Myocyte (in vitro differentiated cells): ENCODE measurements around the gene ALKBH5. TPM values are rescaled to one million over a fixed set of nuclear protein-coding genes. Genes with fewer than 3 reads are reported as not detected.

Experiments
- DNase-seq: peaks from one replicate; pipeline ENCODE4 v3.0.0-alpha.2; 2012; ENCODE audit warnings: low read depth
- total RNA-seq: library from RNA; depleted of rRNA; stranded (reverse); fragments of >200 nt; gene quantifications from 2 replicates; pipeline ENCODE4 v1.2.3, GENCODE V29; 2014

The ALKBH5 gene
- total RNA-seq, 1 donor from 2014 or later: 243 TPM

DNA sequence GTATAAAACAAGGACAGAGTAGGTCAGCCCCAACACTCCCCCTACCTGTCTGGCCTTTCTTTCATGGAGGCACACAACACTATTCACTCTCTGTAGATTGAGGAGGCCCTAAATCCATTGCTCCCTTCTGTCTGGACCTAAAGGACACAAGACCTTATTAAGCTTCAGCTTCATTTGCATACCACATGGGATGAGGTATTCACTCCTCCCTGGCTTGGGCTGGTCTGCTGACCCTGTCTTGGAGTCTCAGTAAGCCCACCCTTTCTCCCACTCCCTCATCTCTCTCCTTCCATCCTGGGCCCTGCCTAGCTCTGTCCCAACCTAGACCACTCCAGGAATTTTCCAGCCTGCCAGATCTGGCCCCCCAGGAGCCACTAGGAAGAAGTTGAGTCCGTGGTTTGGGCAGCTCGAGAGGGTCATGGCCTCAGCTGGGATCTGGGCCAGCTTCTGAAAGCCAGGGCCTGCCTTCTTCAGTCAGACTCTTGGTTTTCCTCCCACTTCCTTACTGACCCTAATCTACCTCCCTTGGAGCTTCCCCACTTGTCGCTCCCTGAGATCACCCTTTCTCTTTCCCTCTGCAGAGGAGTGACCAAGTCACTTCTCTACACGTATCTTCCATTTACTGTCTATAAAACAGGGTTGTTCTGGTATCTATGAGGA is 35.3 kb downstream of the ALKBH5 start:
- peak; percentile 59 for DNase-seq

DNA sequence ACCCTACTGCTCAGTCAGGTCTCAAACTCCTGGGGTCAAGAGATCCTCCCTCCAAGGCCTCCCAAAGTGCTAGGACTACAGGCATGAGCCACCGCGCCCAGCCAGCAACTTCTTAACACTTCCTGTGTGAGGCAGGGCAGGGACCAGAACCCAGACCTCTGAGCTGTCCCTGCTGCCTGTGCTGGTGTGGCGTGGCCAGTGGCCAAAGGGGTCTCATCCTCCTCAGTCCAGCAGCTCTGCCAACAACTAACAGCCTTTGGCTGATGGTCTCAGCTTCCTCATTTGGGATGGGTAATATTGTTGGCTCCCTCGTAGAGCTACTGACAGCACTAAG is 40.4 kb downstream of the ALKBH5 start:
- DNase-seq: no peak

DNA sequence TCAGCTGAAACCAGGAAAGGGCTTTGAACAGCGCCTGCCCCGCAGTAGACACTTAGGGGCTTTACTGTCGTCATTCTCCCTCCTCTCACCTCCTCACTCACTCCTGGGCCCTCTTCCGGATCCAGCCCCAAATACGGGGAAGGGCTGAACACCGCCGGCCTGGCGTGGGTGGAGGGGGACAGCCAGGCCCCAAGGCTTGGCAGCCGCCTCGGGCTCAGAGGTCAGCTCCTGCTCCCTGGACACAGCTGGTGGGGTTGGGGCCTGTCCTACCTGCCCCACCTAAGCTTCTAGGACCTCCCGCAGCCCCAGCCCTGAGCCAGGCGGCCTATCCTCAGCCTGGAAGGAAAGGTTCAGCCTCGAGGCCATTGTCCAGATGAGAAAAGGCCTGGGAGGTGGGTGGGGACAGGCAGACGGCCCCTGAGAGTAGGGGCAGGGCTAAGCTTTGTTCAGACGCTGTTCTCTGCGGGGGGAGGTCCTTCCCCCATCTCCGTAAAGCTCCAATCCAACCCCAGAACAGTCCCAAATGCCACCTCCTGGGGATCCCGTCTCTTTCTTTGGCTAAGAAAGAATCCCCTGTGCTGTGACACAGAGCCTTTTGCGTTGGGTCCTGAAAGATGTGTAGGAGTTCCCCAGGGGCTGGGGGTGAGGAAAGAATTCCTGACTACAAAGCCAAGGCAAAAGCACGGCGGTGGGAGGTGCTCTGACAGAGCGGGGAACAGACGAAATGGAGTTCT is 40.9 kb downstream of the ALKBH5 start:
- no peak for DNase-seq

DNA sequence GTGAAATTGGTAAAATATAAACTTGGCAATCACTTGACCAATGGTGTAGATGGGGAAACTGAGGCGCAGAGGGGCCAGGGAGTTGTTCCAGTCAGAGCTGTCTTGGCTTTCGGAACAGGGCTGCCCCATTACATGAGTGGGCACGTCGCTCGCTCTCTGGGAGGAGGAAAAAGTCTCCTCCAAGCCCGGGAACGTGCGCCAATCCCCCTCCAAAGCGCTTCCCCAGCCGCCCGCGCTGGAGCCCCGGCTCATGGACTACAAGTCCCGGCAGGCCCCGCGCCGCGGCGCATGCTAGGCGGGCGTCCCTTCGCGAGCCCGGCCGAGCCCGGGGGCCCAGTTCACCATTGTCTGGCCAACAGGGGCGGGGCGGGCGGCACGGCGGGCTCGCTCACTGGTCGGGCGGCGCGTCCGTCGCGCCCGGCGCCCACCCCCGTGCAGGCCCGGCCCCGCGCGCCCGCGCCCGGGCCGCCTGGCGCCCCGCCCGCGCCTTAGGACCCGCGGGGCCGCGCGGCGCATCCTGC is 41.6 kb downstream of the ALKBH5 start, which contains the start of gene LLGL1:
Gene LLGL1, plus strand, starts transcription at position 515 of the 521 bp plus-strand sequence. CDS start 48 bp downstream, outside the sequence.
- peak; percentile 95 for DNase-seq

GRCh38 chr17:18225642-18226283 is 42.1 kb downstream of the ALKBH5 start:
- DNase-seq: no peak

- no peak for DNase-seq
Measured at GRCh38 chr17:18226284-18226945, 42.8 kb downstream of the ALKBH5 start.

DNA sequence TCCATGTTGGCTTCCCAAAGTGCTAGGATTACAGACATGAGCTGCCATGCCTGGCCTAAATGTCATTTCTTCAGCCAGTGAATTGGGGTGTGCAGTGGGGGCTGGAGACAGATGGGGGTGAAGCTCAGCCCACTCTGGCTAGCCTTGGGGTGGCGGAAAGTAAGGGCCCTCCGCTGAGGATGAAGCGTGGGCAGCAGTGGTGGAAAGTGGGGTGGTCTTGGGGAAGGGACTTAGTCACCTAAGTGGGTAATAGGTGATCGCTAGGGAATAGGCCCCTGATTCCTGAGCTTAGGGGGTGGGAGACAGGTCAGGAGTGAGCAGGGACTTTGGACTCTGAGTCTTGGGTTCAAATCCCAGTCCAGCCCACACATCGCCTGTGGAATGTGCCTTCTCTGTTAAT is 44.0 kb downstream of the ALKBH5 start:
- no peak for DNase-seq

DNA sequence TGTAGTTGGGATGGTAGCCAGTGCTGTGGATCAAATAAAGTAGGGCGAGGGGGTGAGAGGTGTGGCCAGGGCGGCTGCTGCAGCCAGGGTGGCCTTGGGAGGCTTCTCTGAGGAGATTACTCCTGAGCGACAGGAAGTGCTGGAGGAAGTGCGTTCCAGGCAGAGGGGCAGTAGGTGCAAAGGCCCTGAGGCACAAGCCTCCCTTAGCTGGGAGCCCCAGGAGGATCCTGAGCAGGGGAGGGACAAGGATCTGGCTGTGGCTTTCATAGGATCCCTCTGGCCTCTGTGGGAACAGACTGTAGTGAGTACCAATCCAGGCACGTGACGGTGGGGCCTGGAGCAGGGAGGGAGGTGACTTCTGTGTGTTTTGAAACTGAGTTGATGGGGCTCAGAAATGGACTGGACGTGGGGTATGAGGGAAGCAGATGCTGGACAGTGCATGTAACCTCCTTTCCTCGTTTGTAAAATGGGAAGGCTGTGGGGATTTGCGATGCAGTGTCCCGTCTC is 44.6 kb downstream of the ALKBH5 start:
- DNase-seq: no peak

DNA sequence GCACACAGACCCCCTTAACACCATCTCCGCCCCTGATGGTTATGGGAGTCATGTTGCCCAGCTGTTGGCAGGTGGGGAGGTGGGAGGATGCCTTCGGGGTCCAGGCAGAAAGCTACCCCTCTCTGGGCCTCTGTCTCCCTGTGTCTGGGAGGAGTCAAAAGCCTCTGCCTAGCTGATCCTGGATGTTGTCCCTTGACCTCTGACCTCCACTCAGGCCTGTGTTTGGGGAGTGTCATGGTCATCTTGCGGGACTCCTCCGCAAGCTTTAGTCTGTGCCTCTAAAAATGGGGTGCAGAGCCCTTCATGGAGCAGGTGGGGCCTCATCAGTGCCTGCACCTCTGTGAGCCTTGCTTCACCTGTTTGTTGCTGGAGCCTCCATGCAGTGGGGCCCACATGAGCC is 45.6 kb downstream of the ALKBH5 start:
- DNase-seq: no peak

- DNase-seq: no peak
Measured at GRCh38 chr17:18229771-18230170, 46.1 kb downstream of the ALKBH5 start.

- no peak for DNase-seq
Measured at GRCh38 chr17:18230288-18231141, 46.9 kb downstream of the ALKBH5 start.

DNA sequence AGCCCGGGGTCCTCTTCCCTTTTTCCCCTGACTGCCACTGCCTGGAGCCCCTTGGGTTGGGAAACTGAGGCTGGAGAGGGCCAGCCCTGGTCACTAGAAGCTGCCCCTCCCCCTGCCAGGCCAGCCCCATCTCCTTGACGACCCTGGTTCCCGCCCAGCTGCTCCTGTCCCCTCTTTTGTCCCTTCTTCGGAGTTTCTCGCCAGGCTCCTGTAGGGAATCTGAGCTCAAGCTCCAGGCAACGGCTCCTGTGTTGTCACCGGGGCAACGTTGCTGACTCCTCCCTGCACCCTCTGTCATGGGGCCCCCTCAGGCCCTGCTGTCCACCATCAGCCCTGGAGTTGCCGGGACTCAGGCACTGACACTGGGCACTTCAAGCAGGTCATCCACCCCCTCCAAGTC is 47.5 kb downstream of the ALKBH5 start:
- DNase-seq: no peak

GRCh38 chr17:18233803-18234518 is 50.3 kb downstream of the ALKBH5 start:
- DNase-seq: no peak

DNA sequence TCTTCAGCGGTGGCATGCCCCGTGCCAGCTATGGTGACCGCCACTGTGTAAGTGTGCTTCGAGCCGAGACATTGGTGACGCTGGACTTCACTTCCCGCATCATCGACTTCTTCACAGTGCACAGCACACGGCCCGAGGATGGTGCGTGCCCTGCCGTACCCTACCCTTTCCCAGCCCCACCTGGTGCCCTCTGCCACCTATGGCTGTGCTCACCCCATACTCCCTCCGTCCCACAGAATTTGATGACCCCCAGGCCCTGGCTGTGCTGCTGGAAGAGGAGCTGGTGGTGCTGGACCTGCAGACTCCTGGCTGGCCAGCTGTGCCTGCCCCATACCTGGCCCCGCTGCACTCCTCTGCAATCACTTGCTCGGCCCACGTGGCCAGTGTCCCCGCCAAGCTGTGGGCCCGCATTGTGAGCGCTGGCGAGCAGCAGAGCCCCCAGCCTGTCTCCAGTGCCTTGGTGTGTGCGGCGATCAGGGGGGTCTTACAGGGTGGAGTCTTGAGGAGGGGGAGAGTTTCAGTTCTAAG is 51.3 kb downstream of the ALKBH5 start:
- DNase-seq: no peak

DNA sequence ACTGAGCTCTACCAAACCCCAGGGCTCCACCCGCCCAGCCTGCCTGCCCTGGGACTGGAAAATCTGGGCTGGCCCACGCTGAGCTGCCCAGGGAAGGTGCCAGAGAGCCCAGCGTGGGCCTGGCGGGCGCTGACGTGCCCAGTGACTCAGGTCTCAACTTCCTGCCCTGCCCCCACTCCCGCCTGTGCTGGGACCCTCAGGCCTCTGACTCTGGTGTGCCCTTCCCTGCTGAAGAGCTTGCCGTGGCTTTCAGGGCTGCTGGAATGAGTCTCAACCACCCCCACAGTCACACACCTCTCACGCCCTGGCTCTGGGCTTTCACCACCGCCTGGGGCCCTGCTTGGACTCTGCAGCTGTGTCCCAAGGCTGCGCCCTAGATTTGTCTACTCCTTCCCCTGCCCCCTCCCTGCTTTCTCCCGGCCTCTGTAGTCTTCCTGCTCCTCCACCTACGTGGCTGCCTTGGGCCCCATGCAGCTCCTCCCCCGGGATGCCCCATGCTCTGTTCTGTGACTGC is 52.2 kb downstream of the ALKBH5 start:
- peak; percentile 85 for DNase-seq

GRCh38 chr17:18236494-18236893 is 52.9 kb downstream of the ALKBH5 start:
- no peak for DNase-seq

GRCh38 chr17:18237461-18237860 is 53.8 kb downstream of the ALKBH5 start:
- DNase-seq: no peak

- no peak for DNase-seq
Measured at GRCh38 chr17:18238299-18238698, 54.7 kb downstream of the ALKBH5 start.

DNA sequence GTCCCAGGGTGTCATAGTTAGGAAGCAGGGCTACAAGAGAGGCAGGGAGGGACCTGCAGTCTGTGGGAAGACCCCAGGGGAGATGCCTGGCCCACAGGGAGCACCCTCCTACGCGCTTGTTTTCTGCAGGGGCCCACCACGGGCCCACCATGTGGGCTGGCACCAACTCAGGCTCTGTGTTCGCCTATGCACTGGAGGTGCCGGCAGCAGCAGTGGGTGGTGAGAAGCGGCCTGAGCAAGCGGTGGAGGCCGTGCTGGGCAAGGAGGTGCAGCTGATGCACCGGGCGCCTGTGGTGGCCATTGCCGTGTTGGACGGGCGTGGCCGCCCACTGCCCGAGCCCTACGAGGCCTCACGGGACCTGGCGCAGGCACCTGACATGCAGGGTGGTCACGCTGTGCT is 56.8 kb downstream of the ALKBH5 start:
- no peak for DNase-seq
